Amygdala (tissue), 56 donors: ENCODE results near the gene AMZ1.
A peak's percentile ranks its signal among the peaks of the same experiment; 100 is the strongest.

Experiments used
- DNase-seq, 56 donors: peaks; one replicate each; lab custom pipeline; 2025; lab: John Stamatoyannopoulos, UW

Gene AMZ1

DNA sequence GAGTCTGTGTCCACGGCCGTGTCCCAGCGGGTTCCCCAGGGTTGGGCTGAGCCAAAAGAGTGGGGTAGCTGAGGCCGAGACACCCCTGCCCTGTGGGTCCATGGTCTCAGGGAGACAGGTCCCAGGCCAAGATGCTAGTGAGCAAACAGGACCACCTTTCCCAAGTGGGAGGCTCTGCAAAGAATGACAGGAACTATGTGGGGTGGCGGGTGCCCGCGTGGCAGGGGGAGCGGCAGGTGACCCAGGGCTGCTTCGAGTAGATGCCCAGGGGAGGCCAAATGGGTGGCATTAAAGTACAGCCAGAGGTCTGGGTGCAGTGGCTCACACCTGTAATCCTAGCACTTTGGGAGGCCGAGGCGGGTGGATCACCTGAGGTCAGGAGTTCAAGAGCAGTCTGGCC, 38.0 kb upstream of the AMZ1 start:
- DNase-seq: no peak

DNA sequence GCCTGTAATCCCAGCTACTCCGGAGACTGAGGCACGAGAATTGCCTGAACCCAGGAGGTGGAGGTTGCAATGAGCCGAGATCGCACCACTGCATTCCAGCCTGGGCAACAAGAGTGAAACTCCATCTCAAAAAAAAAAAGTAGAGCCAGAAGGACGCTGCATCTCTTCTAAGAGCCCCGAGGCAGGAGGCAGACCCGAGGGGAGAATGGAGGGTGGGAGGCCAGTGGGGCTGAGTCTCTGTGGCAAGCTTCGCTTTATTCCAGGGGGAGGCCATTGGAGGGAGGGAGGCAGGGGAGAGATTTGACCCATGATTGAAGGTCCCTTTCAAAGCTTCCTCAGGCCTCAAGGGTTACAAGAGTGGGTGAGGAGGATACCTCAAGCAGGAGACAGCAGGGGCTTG, 37.6 kb upstream of the AMZ1 start:
- DNase-seq: no peak

DNA sequence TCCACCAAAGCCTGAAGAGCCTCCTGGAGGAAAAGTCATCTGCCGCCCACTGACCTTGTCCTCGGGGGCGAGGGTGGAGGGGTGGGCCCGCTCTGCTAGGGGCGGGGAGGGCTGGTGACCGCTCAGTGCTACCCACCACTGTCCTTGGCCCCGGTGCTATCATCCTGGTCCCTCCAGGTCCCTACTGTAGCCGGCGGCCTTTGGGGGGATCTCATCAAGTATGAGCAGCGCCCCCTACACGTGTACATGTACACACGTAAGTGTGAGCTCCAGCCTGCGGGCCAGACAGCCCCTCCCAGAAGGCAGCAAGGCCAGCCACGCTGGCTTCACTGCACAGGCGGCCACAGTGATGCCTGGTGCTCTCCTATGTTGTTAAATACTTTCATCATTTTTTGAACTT, 36.7 kb upstream of the AMZ1 start:
- DNase-seq: no peak

DNA sequence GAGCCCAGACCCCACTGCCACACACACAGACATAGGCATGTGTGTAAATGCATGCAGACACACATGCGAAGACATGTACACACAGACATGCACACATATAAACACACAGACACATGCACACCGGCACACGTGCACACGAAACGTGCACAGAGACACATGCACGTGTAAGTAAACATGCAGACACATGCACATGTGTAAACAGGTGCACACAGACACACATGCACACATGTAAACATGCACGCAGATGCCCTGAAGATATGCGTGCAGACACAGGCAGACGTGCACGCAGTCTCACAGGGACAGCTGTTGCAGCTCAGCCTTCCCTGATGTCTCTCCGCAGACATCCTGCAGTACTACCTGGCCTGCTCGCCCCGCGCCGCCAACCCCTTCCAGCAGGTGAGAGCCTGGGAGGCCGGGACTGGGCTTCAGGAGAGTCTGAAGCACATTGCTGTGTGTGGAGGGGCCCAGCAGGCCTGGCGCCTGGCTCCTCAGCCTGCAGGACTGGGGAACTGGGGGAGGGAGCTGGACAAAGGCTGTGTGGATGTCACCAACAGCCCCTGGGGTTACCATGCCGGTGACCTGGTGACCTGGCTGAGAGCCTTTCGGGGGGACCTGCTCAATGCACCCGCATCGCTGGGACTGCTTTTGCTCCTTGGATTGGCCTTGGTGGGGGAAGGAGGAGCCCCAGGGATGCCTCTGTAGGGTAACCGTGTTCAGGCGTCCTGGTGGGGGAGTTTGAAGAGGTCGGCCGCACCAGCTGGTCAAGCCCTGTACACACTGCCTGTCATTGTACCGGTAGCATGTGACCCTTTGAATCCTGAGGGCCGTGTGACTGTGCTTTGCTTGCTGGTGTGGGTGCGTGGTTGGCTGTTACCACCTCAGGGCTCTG, 35.9 kb upstream of the AMZ1 start:
- DNase-seq: no peak

DNA sequence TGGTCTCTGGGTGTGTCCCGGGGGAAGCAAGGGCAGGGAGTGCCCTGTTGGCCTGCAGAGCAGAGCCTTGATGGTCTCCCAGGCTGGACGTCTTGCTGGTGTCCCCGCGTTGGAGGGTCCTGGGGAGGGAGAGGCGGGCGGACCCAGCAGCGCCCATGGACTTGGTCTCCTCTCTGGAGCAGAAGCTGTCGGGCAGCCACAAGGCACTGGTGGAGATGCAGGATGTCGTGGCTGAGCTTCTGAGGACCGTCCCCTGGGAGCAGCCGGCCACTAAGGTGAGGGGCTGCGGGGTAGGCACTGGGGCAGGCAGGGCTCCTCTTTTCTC, 35.3 kb upstream of the AMZ1 start:
- DNase-seq: no peak

DNA sequence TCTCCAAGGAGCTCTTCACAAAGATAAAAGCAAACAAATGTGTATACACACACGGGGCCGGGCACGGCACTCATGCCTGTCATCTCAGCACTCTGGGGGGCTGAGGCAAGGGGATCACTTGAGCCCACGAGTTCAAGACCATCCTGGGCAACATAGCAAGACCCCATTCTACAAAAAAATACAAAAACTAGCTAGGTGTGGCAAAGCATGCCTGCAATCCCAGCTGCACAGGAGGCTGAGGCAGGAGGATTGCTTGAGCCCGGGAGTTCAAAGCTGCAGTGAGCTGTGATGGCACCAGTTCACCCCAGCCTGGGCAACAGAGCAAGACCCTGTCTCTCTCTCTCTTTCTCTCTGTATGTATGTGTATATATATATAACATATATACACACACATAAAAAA, 33.9 kb upstream of the AMZ1 start:
- DNase-seq: no peak

DNA sequence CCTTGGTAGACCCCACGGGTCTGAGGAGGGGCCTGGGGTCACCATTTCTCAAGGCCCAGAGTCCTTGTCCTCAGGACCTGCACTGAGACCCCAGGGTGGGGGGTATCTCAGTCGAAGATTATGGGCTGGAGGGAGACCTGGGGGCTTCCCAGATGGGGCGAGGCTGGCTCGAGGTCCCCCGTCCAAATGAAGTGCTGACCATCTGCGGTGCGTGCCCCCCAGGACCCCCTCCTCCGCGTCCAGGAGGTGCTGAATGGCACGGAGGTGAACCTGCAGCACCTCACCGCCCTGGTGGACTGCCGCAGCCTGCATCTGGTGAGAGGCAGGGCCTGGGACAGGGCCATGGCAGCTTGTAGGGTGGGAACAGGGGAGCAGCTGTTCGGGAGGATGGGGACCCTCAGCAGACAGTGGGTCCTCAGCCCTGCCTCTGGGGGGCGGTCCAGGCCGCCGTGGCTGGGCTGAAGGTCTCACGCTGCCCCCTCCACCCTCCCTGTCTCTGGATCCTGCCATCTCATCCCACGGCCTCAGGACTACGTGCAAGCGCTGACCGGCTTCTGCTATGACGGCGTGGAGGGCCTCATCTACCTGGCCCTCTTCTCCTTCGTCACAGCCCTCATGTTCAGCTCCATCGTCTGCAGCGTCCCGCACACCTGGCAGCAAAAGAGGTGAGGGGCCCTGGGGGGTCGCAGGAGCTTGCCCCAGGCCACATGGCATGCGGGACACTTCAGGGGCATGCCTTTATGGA, 32.0 kb upstream of the AMZ1 start:
- no peak for DNase-seq

DNA sequence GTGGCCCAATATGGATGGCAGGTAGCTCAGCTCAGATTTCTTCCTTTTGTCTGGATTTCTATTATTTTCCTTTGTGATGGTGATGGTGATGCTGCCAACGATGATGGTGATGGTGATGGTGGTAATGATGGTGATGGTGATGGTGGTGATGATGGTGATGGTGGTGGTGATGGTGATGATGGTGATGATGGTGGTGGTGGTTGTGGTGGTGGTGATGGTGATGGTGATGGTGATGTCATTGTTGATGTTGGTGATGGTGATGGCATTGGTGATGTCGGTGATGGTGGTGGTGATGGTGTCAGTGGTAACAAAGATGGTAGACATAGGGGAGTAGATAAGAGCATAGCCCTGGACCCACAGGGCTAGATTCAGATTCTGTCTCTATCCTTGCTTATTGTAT, 30.8 kb upstream of the AMZ1 start:
- no peak for DNase-seq

DNA sequence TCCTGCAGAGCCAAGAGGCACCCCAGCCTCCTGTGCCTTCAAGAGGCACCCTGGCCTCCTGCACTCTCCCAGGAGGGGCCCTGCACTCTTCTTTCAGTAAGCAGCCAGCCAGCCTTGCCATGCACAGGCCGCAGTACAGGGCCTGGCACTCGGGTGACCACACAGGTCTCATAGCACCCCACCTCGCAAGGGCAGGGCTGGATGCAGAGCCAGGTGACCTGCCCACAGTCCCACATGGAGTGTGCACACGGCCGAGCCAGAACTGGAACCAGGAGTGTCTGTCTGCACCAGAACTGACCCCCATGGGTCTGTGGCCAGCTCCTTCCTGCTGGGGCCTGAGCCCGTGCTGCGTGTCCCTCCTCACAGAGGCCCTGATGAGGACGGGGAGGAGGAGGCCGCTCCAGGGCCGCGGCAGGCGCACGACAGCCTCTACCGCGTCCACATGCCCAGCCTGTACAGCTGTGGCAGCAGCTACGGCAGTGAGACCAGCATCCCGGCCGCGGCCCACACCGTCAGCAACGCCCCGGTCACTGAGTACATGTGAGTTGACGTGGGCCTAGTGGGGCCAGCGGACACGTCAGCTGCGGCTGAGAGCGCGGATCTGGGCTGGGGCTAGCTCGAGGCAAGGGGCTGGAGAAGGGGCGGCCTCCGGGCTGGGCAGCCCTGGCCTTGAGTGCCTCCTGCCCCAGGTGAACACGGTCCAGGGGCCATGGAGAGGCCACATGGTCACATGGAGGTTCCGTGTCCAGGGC, 29.9 kb upstream of the AMZ1 start:
- DNase-seq: no peak

DNA sequence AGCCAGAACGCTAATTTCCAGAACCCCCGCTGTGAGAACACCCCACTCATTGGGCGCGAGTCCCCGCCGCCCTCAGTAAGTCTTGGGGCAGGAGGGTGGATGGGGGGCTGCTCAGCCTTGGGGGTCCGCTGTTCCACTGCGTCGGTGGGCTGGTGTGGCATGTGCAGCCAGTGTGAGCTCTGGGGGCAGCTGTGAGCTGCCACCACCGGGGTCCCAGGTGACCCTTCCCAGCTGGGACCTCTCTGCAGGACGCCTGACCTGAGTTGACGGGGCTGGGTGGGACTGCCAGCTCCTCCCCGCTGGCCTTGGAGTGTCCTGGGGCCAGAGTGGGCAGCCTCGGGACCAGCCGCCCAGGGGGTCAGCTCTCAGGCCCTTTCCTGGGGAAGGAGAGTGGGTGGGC, 29.1 kb upstream of the AMZ1 start:
- no peak for DNase-seq

DNA sequence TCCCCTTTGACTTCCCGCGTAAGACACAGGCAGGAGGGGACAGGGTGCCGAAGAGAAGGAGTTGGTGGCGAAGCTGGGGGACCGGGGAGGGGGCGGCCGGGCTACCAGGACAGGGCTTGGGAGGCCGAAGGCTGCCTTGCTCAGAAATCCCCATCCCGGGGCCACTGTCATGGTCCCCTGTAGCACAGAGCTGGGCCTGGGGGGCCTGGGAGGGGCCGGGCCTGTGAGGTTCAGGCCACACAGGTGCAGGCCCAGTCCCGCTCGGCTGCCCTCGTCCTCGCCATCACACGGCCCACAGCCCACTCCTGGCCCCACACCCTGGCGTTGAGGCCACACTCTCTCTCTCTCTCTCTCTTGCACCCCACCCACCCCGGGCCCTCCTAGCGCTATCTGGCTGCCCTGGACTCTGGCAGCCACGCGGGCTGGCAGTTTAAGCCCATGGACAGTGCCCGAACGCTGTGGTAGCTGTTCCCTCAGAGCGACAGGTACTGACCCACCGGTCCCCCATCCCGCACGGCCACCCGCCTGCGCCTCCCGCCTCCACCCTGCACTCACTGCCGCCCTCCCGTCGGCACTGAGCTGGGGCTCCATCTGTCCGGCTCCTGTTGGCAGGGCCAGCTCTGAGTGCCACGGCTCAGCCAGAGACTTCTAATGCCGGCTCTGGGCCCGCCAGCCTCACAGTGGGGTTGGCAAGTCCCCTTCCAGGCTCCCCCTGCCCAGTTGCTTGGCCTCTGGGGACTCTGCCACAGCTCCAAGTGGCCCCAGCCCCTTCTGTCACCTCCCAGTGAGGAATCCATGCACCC, 28.2 kb upstream of the AMZ1 start:
- DNase-seq: peak in 5 of 56 donors; percentile 13 to 52 (median 45)

DNA sequence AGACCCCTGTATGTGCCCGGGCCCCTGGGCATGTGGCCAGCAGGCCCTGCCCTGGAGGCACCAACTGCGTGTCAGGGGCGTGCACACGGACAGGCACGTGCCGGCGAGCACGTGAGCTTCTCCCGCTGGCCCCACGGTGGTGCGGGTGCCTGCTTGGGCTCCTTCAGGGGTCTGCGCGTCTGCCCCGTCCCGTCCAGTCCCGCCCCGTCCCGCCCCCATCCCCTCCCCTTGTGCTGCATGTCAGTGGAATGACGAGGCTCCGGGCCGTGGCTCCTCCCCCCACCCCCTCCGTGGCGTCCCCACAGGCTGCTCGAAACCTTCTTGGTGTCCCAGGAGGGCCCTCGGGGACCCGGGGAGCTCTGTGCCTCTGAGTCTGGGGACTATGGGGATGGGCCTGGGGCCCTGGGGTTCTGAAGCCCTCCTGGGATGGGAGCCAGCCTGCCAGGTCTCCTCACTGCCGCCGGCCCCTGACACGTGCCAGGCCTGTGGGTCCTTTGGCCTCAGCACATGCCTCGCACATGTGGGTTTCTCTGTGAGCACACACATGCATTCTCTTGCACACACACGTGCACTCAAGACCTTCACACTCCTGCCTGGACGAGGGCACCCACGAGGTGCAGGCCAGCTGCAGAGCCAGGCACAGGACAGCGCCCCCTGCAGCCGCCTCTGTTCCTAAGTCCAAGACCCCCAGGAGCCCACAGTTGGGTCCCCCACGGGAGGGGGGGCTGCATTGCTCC, 27.5 kb upstream of the AMZ1 start:
- DNase-seq: no peak

DNA sequence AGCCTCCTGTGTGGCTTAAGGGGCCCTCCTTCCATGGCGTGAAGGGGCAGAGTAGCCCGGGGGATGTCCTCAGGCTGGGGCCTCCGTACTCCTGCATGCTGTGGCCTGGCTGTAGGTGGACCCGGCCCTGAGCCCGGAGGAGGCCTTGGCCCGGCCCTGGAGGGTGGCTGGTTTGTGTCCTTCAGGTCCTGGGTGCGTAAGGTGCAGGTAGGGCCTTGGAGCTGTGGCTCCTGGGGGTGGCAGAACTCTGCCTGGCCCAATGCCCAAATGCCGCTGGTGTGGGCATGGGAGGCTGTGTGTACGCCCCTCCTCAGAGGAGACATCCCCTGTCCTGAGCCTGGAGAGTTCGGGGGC, 26.9 kb upstream of the AMZ1 start:
- DNase-seq: no peak

DNA sequence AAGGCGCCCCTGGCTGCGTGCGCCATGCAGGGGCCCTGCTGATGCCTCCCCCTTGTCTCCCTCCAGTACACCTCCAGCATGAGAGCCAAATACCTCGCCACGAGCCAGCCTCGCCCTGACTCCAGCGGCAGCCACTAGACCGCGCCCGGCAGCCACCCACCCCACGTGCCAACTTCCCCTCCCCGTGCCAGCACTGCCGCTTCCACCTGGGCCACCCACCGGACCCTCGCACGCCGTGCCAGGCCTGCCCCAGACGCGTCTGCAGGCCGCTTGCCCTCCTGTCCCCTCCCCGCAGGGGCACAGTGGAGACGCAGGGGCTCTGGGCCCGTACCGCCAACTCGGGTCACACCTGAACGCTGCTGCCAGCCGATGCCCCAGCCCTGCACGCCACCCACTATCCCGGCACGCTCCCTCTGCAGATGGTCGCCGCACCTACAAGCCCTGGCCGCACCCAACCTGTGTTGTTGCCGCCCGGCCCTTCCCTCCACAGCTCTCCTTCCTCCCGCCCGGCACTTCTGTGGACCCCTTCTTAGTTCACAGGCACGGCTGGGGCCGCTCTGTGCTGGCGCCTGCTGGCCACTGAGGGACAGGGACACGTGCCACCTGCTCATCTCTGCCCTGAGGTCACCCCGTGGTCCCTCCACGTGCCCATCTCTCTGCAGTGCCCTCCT, 26.3 kb upstream of the AMZ1 start:
- no peak for DNase-seq

DNA sequence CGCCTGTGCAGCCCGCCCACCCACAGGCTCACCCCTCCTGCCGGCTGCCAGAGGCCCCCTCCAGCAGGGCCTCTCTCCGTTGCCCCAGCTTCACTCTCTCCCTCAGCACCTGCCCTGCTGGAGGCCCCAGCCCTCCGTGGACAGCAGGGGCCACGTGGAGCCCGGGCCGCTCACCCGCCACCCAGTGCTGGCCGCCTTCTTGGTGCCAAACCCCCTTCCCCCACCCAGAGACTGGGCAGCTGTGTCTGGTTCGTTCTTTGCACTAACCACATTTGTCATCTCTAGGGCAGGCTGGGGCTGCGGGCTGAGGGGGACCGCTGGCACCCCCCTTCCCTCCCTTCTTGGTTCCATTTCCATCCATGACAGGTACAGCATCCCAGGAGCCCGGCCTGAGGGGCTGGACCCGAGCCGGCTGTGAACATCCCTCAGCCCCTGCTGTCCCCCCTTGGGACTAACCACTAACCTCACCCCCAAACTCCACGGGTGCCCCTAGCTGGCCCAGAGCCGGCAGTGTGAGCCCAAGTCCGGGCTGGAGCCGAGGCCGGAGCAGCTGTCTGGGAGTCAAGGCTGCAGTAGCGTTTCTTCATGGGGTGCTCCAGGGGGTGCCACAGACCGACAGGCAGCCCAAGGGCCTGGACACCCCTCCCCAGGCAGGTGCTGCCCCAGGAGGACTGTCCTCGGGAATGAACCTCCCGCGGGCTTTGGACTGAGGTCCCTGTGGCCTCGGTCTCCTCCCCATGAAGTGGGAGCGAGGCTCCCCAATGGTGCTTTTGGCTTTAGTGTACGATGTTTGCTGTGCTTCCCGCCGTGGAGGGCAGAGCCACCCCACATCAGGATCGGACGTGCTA, 25.5 kb upstream of the AMZ1 start:
- no peak for DNase-seq

DNA sequence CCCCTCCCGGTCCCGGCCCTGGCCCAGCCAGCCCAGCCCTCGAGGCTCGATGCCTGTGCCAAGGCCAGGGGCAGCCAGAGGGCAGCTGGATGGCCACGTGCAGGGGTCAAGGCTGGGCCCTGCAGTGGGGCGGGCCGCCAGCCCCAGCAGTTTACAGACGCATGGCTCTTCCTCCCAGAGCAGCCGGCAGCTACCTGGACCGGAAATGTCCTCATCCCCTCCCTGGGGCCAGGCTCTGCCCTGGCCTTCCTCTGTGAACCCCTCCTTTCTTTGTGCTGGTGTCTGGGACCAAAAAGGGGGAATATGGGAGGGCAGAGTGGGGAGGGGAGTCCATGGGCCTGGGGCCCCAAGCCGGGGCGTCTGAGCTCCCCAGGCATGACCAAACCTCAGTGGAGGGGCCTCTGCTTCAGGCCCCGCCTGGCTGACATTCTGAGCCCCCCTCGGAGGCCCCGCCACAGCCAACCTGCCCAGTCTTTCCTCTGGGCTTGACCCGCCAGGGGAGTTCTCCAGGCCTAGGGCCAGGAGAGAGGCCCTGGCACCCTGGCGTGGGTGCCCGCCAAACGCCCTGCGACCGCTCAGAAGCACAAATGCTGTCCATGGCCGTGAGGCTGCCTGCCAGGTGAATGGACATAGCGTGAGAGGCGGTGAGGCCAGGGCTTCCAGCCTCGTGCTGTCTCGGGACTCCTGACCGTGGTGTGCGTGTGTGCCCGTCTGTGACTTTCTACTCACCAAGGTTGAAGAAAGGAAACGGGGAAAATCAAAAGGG, 24.7 kb upstream of the AMZ1 start:
- peak in 9 of 56 donors; percentile 19 to 66 (median 42) for DNase-seq

DNA sequence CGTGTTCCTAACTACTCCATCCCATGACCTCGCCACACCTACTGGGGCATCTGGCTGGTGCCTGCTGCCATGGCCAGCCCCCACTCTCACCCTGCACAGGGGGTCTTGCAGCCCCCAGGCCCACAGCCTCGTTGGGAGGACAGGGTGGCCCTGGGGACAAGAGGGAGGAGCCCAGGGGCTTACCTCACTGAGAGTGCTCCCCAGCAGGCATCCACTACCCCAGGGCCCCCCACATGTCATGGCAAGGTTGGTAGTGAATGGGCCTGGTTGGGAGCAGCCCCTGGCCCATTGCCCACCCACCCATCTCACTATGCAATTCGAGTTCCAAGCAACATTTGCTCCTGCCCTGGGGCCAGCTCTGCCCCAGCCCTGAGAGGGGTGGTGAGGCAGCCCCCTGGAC, 24.0 kb upstream of the AMZ1 start:
- no peak for DNase-seq

DNA sequence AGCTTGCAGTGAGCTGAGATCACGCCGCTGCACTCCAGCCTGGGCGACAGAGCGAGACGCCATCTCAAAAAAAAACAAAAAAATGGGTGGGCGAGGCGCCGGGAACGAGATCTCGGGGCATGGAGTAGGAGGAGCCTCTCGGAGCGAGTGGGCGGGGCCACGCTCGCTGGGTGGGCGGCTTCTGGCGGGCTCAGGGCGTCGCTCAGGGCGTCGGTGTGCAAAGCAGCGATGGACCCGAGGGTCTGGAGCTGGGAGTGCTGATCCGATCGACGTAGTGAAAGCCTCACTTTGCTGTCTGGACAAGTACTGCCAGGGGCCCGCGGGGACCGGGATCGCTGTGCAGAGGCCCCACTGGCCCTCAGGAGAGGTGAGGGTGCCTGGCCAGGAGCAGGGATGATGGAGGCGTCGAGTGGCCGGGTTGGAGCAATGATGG, 22.6 kb upstream of the AMZ1 start:
- no peak for DNase-seq
